ENCODE data around the gene POLN. TPM values are rescaled to one million over a fixed set of nuclear protein-coding genes. Genes with fewer than 3 reads are reported as not detected.
"Not testable (repeated sequence)": the region's sequence is repeated elsewhere in the genome, so short reads cannot be mapped to it uniquely, and the experiment has no call there.

POLN gene
- total RNA-seq, 1 donor from 2014 or later = 1.1 TPM

GRCh38 chr4:2251073-2251794, 9.3 kb upstream of the POLN start:
- no peak for ATAC-seq

- no peak for ATAC-seq
Measured at GRCh38 chr4:2250357-2251072, 8.6 kb upstream of the POLN start.

- ATAC-seq = peak; percentile 66
Measured at GRCh38 chr4:2249526-2250356, 7.8 kb upstream of the POLN start.

- no peak for ATAC-seq
Measured at GRCh38 chr4:2248821-2249261, 6.9 kb upstream of the POLN start.

- no peak for ATAC-seq
Measured at GRCh38 chr4:2248044-2248780, 6.3 kb upstream of the POLN start.

GRCh38 chr4:2247128-2248043, 5.5 kb upstream of the POLN start:
- ATAC-seq = no peak

GRCh38 chr4:2246384-2247127, 4.6 kb upstream of the POLN start:
- no peak for ATAC-seq

GRCh38 chr4:2245787-2246275, 3.9 kb upstream of the POLN start:
- no peak for ATAC-seq

- ATAC-seq = no peak
Measured at GRCh38 chr4:2245057-2245786, 3.3 kb upstream of the POLN start.

GRCh38 chr4:2243681-2244380, 1.9 kb upstream of the POLN start:
- ATAC-seq = no peak

GRCh38 chr4:2241003-2241402, 918 bp downstream of the POLN start:
- no peak for ATAC-seq

GRCh38 chr4:2236944-2237666, 4.8 kb downstream of the POLN start:
- ATAC-seq = no peak

GRCh38 chr4:2231082-2231481, 10.8 kb downstream of the POLN start:
- no peak for ATAC-seq

GRCh38 chr4:2226261-2226660, 15.7 kb downstream of the POLN start:
- ATAC-seq = no peak

- ATAC-seq = no peak
Measured at GRCh38 chr4:2222838-2223237, 19.1 kb downstream of the POLN start.

GRCh38 chr4:2221378-2221777, 20.5 kb downstream of the POLN start:
- not testable (repeated sequence) for ATAC-seq

GRCh38 chr4:2220016-2220630, 21.8 kb downstream of the POLN start:
- ATAC-seq = peak; percentile 82

GRCh38 chr4:2219233-2219760, 22.6 kb downstream of the POLN start:
- no peak for ATAC-seq
